ENCODE results near the gene ARHGAP22.

Gene ARHGAP22

DNA sequence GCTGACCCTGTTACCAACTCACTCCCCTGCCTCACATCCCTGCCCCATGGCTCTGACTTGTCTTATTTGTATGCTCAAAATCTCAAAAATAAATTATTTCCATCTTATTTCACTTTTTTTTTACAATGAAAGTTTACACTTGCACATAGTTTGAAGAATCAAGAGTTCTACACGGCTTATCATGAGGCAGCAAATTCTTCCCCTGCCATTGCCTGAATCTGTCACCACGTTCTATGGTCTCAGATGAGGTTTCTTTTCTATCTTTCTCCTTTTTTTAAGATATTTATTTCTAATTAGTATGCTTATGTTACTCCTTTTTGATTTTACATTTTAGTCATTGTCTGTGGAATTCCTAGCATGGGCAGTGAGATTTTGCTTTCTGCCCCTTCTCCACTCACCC lies 28.4 kb downstream of the ARHGAP22 start:
- no peak for DNase-seq (ENCODE audit: extremely low read depth, low read depth)
- TF ChIP-seq, protein P1, sequence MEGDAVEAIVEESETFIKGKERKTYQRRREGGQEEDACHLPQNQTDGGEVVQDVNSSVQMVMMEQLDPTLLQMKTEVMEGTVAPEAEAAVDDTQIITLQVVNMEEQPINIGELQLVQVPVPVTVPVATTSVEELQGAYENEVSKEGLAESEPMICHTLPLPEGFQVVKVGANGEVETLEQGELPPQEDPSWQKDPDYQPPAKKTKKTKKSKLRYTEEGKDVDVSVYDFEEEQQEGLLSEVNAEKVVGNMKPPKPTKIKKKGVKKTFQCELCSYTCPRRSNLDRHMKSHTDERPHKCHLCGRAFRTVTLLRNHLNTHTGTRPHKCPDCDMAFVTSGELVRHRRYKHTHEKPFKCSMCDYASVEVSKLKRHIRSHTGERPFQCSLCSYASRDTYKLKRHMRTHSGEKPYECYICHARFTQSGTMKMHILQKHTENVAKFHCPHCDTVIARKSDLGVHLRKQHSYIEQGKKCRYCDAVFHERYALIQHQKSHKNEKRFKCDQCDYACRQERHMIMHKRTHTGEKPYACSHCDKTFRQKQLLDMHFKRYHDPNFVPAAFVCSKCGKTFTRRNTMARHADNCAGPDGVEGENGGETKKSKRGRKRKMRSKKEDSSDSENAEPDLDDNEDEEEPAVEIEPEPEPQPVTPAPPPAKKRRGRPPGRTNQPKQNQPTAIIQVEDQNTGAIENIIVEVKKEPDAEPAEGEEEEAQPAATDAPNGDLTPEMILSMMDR (IDR thresholded peaks at IDR 0.05; ENCODE audit: low read depth, low read length, missing control alignments), result no peak
- H3K4me3 ChIP-seq (replicated peaks; ENCODE audit: low read depth, low read length), result no peak overlapping the region

DNA sequence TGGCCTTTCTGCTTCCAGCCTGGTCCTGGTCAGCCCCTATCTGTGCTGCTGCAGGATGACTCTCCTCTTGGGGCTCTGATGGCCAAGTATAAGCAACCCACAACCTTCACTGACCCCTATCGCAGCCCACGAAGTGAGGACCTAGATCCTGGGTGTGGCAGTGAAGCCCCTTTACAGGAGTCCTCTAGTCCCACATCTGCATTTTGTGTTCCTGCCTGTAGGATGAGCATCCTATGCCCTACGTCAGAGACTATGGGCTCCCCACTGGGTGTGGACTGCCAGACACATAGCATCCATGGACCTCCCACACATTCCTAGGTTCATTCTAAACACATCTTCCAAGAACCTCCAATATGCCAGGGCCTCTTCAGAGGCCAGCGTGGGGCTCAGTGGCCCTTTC lies 29.0 kb downstream of the ARHGAP22 start:
- DNase-seq (ENCODE audit: extremely low read depth, low read depth), result no peak
- H3K4me3 ChIP-seq (replicated peaks; ENCODE audit: low read depth, low read length), result no peak overlapping the region
- TF ChIP-seq, protein P1 (IDR thresholded peaks at IDR 0.05; ENCODE audit: low read depth, low read length, missing control alignments), result no peak

DNA sequence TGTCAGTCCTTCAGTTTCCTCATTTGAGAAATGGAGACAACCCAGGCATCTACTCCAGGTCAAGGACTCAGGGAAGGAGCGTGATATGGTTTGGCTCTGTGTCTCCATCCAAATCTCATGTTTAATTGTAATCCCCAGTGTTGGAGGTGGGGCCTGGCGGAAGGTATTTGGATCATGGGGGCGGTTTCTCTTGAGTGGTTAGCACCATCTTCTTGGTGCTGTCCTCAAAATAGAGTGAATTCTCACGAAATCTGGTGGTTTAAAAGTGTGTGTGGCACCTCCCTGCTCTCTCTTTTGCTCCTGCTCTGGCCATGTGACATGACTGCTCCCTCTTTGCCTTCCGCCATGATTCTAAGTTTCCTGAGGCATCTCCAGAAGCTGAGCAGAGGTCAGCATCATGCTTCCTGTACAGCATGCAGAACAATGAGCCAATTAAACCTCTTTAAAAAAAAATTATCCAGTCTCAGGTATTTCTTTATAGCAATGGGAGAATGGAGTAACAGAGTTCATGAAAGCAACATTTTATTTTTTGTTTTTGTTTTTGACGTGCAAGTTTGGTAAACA lies 30.0 kb downstream of the ARHGAP22 start:
- H3K4me3 ChIP-seq (replicated peaks; ENCODE audit: low read depth, low read length), result no peak overlapping the region
- no peak for DNase-seq (ENCODE audit: extremely low read depth, low read depth)
- TF ChIP-seq, protein P1 (IDR thresholded peaks at IDR 0.05; ENCODE audit: low read depth, low read length, missing control alignments), result no peak

DNA sequence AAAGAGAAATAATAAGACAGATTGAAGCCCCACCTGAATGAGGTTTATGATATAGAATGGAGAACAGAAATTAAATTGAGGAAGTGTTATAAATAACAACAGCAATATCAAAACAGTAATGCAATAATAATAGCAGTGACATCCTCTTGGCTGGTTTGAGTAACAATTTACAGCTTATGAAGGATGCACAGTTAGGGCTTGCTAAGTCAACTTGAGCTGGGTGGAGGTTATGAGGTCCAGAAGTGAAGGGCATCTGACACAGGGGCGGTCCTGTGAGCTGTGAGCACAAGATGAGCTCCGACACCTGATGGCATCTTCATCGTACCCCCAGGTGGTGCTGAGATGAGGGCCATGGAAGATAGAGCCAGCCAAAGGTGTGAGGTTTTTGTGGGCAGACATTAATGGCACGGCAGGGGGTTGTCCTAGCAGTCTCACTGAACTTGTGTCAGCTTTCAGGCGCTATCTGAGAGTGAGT lies 30.5 kb downstream of the ARHGAP22 start:
- no peak for DNase-seq (ENCODE audit: extremely low read depth, low read depth)
- H3K4me3 ChIP-seq (replicated peaks; ENCODE audit: low read depth, low read length), result no peak overlapping the region
- TF ChIP-seq, protein P1 (IDR thresholded peaks at IDR 0.05; ENCODE audit: low read depth, low read length, missing control alignments), result no peak

DNA sequence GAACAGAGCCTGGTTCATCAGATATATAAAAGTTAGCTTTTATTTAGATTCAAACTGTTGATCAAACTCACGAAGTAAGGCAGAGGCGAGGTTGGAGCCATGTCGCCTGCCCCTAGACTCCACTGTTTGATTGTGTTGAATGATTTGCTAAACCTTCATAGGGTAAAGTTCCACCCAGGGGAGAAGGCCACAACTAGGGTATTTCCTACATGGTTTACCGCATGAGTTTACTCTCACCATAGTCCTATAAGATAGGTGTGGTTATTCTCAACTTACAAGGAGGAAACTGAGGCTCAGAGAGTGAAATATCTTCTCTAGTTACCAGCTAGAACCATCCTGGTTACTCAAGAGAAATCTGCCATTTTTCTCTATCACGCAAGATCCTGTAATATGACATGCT lies 31.8 kb downstream of the ARHGAP22 start:
- TF ChIP-seq, protein P1 (IDR thresholded peaks at IDR 0.05; ENCODE audit: low read depth, low read length, missing control alignments), result no peak
- no peak for DNase-seq (ENCODE audit: extremely low read depth, low read depth)

DNA sequence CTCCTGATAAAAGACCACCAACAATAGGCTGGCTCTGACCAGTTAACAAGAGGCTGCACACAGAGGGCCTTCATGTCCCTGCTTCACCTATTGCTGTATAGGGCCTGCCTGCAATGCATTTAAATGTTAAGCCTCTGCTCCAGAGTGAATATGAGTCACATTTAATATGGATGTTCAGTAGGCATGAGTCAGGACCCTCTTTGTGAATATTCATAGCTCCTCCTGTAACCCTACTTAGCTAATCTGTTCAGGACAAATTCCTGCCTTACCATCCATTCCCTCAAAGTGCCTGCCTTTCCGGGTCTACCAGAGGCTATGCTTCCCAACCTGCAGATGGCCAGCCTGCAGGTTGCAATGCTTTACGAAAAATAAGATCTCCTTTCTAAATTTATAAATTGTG lies 32.5 kb downstream of the ARHGAP22 start:
- no peak overlapping the region for H3K4me3 ChIP-seq (replicated peaks; ENCODE audit: low read depth, low read length)
- TF ChIP-seq, protein P1 (IDR thresholded peaks at IDR 0.05; ENCODE audit: low read depth, low read length, missing control alignments), result no peak
- DNase-seq (ENCODE audit: extremely low read depth, low read depth), result no peak

More for the DNA sequence above, 31.8 kb downstream of the ARHGAP22 start:
- no peak overlapping the region for H3K4me3 ChIP-seq (replicated peaks; ENCODE audit: low read depth, low read length)

DNA sequence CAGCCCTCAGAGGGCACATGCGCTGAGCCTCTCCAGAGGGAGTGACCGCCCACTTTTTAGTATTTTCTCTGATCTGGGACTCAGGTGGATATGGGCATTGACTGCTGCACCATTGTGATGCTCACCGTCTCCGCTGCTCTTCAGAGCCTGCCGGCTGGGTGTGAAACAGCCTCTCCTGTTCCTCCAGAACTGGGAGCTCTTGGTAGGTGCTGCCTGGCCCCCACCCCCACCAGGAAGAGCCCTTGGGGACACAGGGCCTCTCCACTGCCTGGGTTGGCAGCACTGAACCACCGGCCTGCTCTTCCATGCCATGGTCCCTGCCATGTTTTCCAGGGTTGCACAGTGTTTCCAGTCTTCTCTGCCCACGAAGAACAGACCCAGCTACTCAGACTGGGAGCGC lies 36.3 kb downstream of the ARHGAP22 start:
- TF ChIP-seq, protein P1 (IDR thresholded peaks at IDR 0.05; ENCODE audit: low read depth, low read length, missing control alignments), result no peak
- DNase-seq (ENCODE audit: extremely low read depth, low read depth), result no peak
- no peak overlapping the region for H3K4me3 ChIP-seq (replicated peaks; ENCODE audit: low read depth, low read length)

Data from HFF-Myc (cell line).